Measurements from ENCODE around the gene MBOAT2. TPM values are rescaled to one million over a fixed set of nuclear protein-coding genes. Genes with fewer than 3 reads are reported as not detected.
A peak's percentile ranks its signal among the peaks of the same experiment; 100 is the strongest.
"Not testable (repeated sequence)": the region's sequence is repeated elsewhere in the genome, so short reads cannot be mapped to it uniquely, and the experiment has no call there.

Gene MBOAT2
- total RNA-seq, 2 donors from 2014 or later = 2.7 to 8.0 TPM

DNA sequence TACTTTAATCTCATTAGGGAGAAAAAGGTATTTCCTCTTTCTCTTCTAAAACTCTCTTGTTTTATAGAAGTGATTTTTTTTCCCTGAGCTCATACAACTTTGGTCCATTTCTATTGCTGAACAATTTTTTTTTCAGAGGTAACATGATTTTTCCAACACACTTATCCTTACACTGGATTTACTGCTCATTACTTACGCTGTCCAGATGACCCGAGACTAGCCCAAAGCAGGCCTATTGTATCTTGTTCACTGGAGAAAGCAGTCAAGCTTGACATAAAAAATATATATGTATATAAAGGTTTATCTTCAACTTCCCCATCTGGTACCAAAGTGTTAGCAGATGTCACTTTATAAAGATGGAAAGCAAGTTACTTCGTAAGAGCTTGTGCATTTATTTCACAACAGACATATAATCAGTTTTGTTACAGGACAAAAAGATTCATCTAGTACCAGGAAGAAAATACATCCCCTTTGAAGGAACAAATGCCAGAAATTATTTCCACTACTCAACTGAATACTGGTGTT lies 95.7 kb downstream of the MBOAT2 start:
- no peaks in the 10 kb centered on the region for H3K4me1 Mint-ChIP-seq (ENCODE audit: low read depth in 2 of 2)

DNA sequence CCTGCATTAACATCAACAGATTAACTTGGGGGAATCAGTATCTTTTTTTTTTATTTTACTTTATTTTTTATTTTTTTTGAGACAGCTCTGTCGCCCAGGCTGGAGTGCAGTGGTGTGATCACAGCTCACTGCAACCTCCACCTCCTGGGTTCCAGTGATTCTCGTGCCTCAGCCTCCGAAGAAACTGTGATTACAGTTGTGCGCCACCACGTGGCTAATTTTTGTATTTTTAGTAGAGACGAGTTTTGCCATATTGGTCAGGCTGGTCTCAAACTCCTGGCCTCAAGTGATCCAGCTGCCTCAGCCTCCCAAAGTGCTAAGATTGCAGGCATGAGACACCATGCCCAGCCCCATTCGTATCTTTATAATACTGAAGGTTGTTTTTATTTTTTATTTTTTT lies 99.6 kb downstream of the MBOAT2 start:
- not testable (repeated sequence) for H3K27ac Mint-ChIP-seq; H3K4me3 Mint-ChIP-seq; H3K27me3 Mint-ChIP-seq; H3K36me3 Mint-ChIP-seq; DNase-seq (ENCODE audit: low spot score); H3K9me3 Mint-ChIP-seq; H3K4me1 Mint-ChIP-seq (ENCODE audit: low read depth in 2 of 2); ATAC-seq

More for the DNA sequence above, 95.7 kb downstream of the MBOAT2 start:
- Mint-ChIP-seq H3K36me3 (peaks cover 4% of the 10 kb centered on the region), H3K9me3 (peaks cover 3% of the 10 kb centered on the region), H3K27ac (no peak overlapping the region), H3K27me3 (peaks cover 6 to 7% of the 10 kb centered on the region in 2 donors), H3K4me3 (no peak overlapping the region)
- ATAC-seq = no peak
- DNase-seq (ENCODE audit: low spot score) = no peak

DNA sequence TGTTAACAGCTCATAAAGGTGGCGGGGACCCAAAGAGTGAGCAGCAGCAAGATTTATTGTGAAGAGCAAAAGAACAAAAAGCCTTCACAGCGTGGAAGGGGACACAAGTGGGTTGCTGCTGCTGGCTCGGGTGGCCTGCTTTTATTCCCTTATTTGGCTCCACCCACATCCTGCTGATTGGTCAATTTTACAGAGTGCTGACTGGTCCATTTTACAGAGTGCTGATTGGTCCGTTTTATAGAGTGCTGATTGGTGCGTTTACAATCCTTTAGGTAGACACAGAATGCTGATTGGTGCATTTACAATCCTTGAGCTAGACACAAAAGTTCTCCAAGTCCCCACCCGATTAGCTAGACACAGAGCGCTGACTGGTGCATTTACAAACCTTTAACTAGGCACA lies 100.7 kb downstream of the MBOAT2 start:
- DNase-seq (ENCODE audit: low spot score); H3K4me3 Mint-ChIP-seq; H3K36me3 Mint-ChIP-seq; H3K27me3 Mint-ChIP-seq; ATAC-seq; H3K4me1 Mint-ChIP-seq (ENCODE audit: low read depth in 2 of 2); H3K27ac Mint-ChIP-seq; H3K9me3 Mint-ChIP-seq: not testable (repeated sequence)

DNA sequence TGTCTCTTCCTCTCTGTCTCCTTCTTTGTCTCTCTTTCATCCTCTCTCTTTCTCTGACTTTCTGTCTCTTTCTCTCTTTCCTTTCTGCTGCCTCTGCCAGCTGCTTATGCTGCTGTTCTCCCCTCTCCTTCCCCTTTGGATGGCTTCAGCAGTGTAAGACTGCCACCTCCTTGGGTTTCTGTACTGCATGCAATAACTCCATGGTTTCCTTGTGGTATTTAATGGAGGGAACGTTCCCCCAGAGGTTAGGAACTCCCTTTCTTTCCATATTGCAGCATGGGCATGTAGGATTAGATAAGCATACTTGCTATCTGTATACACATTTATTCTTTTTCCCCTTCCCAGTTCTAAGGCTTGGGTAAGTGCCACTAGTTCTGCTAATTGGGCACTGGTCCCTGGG lies 106.3 kb downstream of the MBOAT2 start:
- H3K4me1 Mint-ChIP-seq (ENCODE audit: low read depth in 2 of 2); H3K27me3 Mint-ChIP-seq; DNase-seq (ENCODE audit: low spot score); H3K4me3 Mint-ChIP-seq; ATAC-seq; H3K9me3 Mint-ChIP-seq; H3K27ac Mint-ChIP-seq; H3K36me3 Mint-ChIP-seq: not testable (repeated sequence)

DNA sequence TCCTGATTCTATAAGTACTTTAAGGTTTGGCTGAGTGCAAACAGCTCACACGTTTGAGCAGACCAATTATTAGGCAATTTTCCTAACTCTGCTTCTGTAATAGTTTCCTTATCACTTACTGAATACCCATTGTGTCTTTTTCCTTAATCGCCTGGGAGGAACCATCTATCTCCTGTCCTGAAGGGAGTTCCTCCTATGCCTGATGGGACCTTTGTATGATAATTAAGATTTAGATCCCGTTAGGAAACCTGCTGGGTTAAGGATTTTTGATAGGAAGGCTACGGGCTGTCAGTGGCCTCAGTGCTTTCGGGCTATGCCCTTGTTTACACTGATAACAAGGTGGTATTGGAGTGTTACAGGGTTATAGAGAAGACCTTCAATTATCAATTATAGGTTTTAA lies 106.8 kb downstream of the MBOAT2 start:
- not testable (repeated sequence) for H3K4me1 Mint-ChIP-seq (ENCODE audit: low read depth in 2 of 2); H3K27ac Mint-ChIP-seq

DNA sequence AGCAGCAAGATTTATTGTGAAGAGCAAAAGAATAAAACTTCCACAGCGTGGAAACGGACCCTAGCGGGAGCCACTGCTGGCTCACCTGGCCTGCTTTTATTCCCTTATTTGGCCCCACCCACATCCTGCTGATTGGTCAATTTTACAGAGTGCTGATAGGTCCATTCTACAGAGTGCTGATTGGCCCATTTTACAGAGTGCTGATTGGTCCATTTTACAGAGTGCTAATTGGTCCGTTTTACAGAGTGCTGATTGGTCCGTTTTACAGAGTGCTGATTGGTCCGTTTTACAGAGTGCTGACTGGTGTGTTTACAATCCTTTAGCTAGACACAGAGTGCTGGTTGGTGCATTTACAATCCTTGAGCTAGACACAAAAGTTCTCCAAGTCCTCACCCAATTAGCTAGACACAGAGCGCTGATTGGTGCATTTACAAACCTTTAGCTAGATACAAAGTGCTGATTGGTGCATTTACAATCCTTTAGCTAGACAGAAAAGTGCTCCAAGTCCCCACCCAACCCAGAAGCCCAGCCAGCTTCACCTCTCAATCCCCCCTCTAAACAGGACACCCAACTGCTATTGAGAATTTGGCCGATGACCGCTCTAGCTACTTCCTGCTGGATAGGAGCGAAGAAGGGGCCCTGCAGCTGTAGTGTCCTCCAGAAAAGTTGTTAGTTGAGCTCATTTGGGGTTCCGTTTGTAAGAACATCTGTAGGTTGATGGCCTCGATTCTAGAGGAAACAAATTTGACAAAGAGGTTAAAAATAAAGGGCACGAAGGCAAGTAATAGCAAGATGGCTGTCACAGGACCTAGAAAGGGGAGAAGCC lies 108.2 kb downstream of the MBOAT2 start:
- H3K9me3 Mint-ChIP-seq; DNase-seq (ENCODE audit: low spot score); H3K4me1 Mint-ChIP-seq (ENCODE audit: low read depth in 2 of 2); ATAC-seq; H3K27ac Mint-ChIP-seq; H3K27me3 Mint-ChIP-seq; H3K4me3 Mint-ChIP-seq; H3K36me3 Mint-ChIP-seq: not testable (repeated sequence)

More for the DNA sequence above, 106.8 kb downstream of the MBOAT2 start:
- not testable (repeated sequence) for H3K27me3 Mint-ChIP-seq; H3K4me3 Mint-ChIP-seq; ATAC-seq; H3K36me3 Mint-ChIP-seq; DNase-seq (ENCODE audit: low spot score); H3K9me3 Mint-ChIP-seq

DNA sequence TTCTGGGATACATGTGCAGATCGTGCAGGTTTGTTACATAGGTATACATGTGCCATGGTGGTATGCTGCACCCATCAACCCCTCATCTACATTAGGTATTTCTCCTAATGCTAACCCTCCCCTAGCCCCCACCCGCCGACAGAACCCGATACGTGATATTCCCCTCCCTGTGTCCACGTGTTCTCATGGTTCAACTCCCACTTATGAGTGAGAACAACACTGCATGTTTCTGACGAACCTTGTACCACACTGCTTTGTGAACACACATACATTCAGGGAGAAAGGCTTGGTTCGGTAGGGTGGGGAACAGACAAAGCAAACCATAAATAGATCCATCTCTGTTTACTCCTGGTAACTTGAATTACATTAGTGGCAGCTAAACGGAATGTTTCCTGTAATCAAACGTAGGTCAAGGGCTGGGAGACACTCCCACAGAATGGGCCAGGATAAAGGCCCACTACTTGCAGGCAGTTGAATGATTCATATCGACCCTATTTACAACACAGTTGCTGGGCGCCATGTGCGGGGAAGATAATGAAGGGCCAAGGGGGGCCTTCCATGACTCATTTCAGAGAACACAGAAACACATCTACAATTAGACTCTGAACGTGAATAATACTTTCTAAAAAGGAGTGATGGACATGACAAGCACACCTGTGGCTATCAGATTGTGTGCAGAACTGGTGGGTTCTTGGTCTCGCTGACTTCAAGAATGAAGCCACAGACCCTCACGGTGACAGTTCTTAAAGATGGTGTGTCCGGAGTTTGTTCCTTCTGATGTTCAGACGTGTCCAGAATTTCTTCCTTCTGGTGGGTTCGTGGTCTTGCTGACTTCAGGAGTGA lies 109.3 kb downstream of the MBOAT2 start:
- no peaks in the 10 kb centered on the region for H3K9me3 Mint-ChIP-seq
- H3K4me1 Mint-ChIP-seq (ENCODE audit: low read depth in 2 of 2) = no peaks in the 10 kb centered on the region
- no peak overlapping the region for H3K27ac Mint-ChIP-seq
- no peak for DNase-seq (ENCODE audit: low spot score)
- ATAC-seq = no peak
- H3K36me3 Mint-ChIP-seq = no peaks in the 10 kb centered on the region
- H3K4me3 Mint-ChIP-seq = no peak overlapping the region
- no peaks in the 10 kb centered on the region for H3K27me3 Mint-ChIP-seq

DNA sequence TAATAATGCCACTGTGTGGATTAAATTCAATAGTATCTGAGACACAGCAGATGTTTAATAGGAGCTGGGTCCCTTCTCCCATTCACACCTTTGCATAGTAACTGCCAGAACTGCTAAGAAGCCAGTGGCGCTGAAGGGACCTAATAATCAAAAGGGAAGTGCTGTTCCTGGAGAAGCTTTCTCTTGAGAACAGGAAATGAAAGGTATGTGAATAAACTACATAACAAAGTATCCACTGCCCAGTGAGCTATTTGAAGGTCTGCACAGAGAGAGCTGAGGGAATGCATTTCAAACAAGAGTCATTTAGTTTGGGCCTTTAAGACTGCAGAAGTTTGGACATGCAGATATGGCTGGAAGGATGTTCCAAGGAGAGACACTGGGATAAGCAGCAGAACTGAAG lies 110.0 kb downstream of the MBOAT2 start:
- H3K4me1 Mint-ChIP-seq (ENCODE audit: low read depth in 2 of 2) = no peaks in the 10 kb centered on the region
- no peak overlapping the region for H3K27ac Mint-ChIP-seq
- no peak for DNase-seq (ENCODE audit: low spot score)
- no peak overlapping the region for H3K4me3 Mint-ChIP-seq
- H3K9me3 Mint-ChIP-seq = no peaks in the 10 kb centered on the region
- ATAC-seq = no peak
- H3K27me3 Mint-ChIP-seq = no peaks in the 10 kb centered on the region
- H3K36me3 Mint-ChIP-seq = no peaks in the 10 kb centered on the region

DNA sequence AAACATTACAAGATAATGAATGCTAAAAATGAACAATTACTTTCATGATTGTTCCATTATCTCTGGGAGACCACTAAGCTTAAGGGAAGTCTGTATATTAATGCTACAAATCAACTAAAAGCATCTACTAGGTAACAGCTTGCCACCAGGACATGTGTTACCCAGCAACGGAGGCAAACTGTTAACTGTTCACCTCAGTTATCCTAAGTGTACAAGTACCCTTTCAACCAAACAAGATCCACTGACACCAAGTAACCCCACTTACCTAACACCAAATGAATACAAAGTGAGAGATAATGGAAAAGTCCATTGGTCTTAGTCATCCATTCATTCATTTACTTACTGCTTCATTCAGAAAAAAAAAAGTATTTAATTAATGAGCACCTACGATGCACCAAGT lies 111.4 kb downstream of the MBOAT2 start:
- Mint-ChIP-seq H3K27ac (no peak overlapping the region), H3K9me3 (no peaks in the 10 kb centered on the region), H3K4me1 (ENCODE audit: low read depth in 2 of 2) (no peaks in the 10 kb centered on the region), H3K27me3 (no peaks in the 10 kb centered on the region), H3K4me3 (no peak overlapping the region), H3K36me3 (no peaks in the 10 kb centered on the region)
- no peak for ATAC-seq
- DNase-seq (ENCODE audit: low spot score) = no peak

DNA sequence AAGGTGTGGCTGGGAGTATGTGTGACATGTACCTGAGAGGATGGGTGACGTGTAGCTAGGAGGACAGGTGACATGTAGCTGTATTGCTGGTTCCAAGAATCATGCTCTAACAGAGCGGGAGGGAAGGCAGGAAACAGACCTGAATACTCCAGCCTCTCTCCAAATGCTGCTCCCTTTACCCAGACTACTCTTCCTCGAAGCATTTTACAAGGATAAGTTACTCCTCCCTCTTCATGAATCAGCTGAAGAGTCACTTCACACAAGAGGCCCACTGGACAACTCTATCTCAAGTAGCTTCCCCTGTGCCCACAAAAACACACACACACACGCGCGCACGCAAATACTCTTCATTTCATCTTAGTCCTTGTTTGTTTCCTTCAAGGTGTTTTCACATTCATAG lies 113.5 kb downstream of the MBOAT2 start:
- no peak overlapping the region for H3K4me3 Mint-ChIP-seq
- ATAC-seq (no peak), DNase-seq (ENCODE audit: low spot score) (no peak)
- no peaks in the 10 kb centered on the region for H3K36me3 Mint-ChIP-seq
- no peak overlapping the region for H3K27ac Mint-ChIP-seq
- no peaks in the 10 kb centered on the region for H3K4me1 Mint-ChIP-seq (ENCODE audit: low read depth in 2 of 2)
- H3K9me3 Mint-ChIP-seq = no peaks in the 10 kb centered on the region
- H3K27me3 Mint-ChIP-seq = no peaks in the 10 kb centered on the region

DNA sequence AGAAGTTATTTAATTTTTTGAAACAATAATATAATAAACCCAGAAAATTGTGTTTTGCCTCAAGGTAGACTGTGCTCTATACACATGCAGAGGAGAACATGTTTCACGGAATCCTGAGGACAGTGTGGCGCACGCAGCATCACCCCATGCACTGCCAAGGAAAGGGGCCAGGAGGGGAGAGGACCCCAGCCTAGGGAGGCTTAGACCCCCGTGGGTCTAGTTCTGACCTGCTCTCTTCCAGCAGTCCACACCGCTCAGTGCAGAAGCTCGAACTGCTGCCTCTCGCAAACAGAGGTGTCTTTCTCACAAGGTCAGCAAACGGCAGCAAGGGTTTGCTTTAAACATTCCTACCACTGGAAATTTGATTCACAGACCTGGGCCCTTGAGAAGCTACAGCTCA lies 114.5 kb downstream of the MBOAT2 start:
- H3K9me3 Mint-ChIP-seq = no peaks in the 10 kb centered on the region
- no peaks in the 10 kb centered on the region for H3K36me3 Mint-ChIP-seq
- no peaks in the 10 kb centered on the region for H3K27me3 Mint-ChIP-seq
- ATAC-seq (peak in 1 of 2 donors; percentile 55), DNase-seq (ENCODE audit: low spot score) (no peak)
- no peak overlapping the region for H3K27ac Mint-ChIP-seq
- no peak overlapping the region for H3K4me3 Mint-ChIP-seq
- no peaks in the 10 kb centered on the region for H3K4me1 Mint-ChIP-seq (ENCODE audit: low read depth in 2 of 2)

DNA sequence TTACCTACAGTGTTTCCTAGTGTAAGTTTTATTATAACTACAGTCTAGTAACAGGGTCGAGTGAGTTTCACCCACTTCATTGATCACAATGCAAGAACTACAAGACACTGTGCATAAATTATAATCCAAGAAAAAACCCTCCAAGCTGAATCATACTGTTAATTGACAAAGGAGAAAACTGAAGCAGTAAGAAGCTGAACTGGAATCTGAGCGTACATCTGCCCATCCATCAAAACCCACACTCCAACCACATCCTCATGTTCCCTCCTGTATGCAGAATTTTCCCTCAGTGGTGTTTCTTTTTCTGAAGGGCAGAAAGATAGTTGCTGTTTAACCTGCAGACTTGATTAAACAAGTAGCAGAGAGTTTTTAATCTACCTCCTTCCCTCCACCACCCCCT lies 116.6 kb downstream of the MBOAT2 start:
- Mint-ChIP-seq H3K27me3 (no peaks in the 10 kb centered on the region), H3K4me1 (ENCODE audit: low read depth in 2 of 2) (no peaks in the 10 kb centered on the region), H3K9me3 (no peaks in the 10 kb centered on the region)

DNA sequence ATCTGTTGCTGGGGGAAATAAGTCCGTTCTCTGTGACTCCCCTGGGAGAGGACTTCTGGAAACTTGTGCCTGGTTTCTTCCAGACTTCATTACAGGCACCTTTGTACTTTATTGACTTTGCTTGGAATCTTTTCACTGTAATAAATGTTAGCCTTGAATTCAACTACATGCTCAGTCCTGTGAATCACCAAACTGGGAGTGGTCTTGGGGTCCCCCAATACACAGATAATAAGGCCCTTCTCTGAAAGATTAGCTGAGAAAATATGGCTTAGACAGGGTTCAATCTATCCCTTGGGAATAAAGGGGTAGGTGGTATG lies 117.3 kb downstream of the MBOAT2 start:
- no peaks in the 10 kb centered on the region for H3K36me3 Mint-ChIP-seq
- DNase-seq (ENCODE audit: low spot score) = no peak
- no peak for ATAC-seq
- no peak overlapping the region for H3K4me3 Mint-ChIP-seq
- no peak overlapping the region for H3K27ac Mint-ChIP-seq
- no peaks in the 10 kb centered on the region for H3K9me3 Mint-ChIP-seq
- H3K4me1 Mint-ChIP-seq (ENCODE audit: low read depth in 2 of 2) = no peaks in the 10 kb centered on the region
- no peaks in the 10 kb centered on the region for H3K27me3 Mint-ChIP-seq

More for the DNA sequence above, 116.6 kb downstream of the MBOAT2 start:
- Mint-ChIP-seq H3K27ac (no peak overlapping the region), H3K4me3 (no peak overlapping the region), H3K36me3 (no peaks in the 10 kb centered on the region)
- DNase-seq (ENCODE audit: low spot score) = no peak
- no peak for ATAC-seq

DNA sequence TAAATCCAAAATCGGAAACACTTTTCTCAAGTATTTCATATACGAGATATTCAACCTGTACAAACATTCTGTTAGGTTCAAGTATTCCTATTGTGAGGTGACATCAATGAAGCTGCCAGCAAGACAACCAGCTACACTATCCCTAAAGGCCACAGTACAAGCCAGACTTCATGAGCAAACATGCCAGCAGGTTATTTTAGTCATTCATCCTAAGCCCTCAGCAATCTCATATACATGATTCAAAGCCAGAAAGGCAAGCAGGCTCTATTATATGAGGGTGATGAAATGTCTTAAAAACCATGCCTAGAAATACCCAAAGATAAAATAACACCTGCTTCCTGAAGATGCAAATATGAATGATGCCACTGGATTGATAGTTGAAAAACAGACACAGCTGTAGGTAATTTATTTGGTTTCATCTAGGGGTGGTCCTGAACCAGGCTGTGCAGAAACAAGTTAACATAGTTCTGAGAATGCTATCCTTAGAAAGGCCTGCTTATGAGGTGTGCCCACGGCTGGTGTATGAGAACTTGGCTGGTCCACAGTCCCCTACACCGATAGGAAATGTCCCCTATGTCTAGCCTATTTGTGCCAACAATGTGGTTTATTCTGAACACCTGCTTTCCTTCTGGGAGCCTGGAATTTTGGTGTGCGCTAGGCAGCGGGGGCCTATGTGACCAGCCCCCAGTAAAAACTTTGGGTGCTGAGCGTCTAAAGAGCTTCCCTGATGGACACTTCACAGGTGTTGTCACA lies 117.9 kb downstream of the MBOAT2 start:
- Mint-ChIP-seq H3K4me3 (no peak overlapping the region), H3K4me1 (ENCODE audit: low read depth in 2 of 2) (no peaks in the 10 kb centered on the region), H3K27me3 (no peaks in the 10 kb centered on the region), H3K9me3 (no peaks in the 10 kb centered on the region), H3K27ac (no peak overlapping the region), H3K36me3 (no peaks in the 10 kb centered on the region)
- no peak for DNase-seq (ENCODE audit: low spot score)
- ATAC-seq = no peak
